ENCODE results near the gene PRPF40B.

PRPF40B gene

GRCh38 chr12:49636979-49637755 lies 13.8 kb downstream of the PRPF40B start:
- Mint-ChIP-seq H3K27me3 (ENCODE audit: low read depth, poor library complexity) (no peaks in the 10 kb centered on the region), H3K36me3 (ENCODE audit: low read depth) (peaks cover 11% of the 10 kb centered on the region), H3K27ac (peak overlapping the region; percentile 83), H3K4me3 (no peak overlapping the region), H3K4me1 (peaks cover 23% of the 10 kb centered on the region), H3K9me3 (no peaks in the 10 kb centered on the region)
- DNase-seq = peak; percentile 46
- TF ChIP-seq, protein P1, sequence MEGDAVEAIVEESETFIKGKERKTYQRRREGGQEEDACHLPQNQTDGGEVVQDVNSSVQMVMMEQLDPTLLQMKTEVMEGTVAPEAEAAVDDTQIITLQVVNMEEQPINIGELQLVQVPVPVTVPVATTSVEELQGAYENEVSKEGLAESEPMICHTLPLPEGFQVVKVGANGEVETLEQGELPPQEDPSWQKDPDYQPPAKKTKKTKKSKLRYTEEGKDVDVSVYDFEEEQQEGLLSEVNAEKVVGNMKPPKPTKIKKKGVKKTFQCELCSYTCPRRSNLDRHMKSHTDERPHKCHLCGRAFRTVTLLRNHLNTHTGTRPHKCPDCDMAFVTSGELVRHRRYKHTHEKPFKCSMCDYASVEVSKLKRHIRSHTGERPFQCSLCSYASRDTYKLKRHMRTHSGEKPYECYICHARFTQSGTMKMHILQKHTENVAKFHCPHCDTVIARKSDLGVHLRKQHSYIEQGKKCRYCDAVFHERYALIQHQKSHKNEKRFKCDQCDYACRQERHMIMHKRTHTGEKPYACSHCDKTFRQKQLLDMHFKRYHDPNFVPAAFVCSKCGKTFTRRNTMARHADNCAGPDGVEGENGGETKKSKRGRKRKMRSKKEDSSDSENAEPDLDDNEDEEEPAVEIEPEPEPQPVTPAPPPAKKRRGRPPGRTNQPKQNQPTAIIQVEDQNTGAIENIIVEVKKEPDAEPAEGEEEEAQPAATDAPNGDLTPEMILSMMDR (IDR thresholded peaks at IDR 0.05) = peak; percentile 57

- H3K27me3 Mint-ChIP-seq (ENCODE audit: low read depth, poor library complexity) = no peaks in the 10 kb centered on the region
- no peak overlapping the region for H3K4me3 Mint-ChIP-seq
- no peaks in the 10 kb centered on the region for H3K9me3 Mint-ChIP-seq
- no peak overlapping the region for H3K27ac Mint-ChIP-seq
- peaks cover 37% of the 10 kb centered on the region for H3K4me1 Mint-ChIP-seq
- peaks cover 23% of the 10 kb centered on the region for H3K36me3 Mint-ChIP-seq (ENCODE audit: low read depth)
- no peak for DNase-seq
- TF ChIP-seq, protein P1 (IDR thresholded peaks at IDR 0.05) = no peak
These were observed 18.5 kb downstream of the PRPF40B start for GRCh38 chr12:49641748-49642369.

- H3K27ac Mint-ChIP-seq = peak overlapping the region; percentile 77
- H3K9me3 Mint-ChIP-seq = no peaks in the 10 kb centered on the region
- TF ChIP-seq, protein P1 (IDR thresholded peaks at IDR 0.05) = no peak
- H3K36me3 Mint-ChIP-seq (ENCODE audit: low read depth) = peaks cover 29% of the 10 kb centered on the region
- no peaks in the 10 kb centered on the region for H3K27me3 Mint-ChIP-seq (ENCODE audit: low read depth, poor library complexity)
- no peak for DNase-seq
- H3K4me1 Mint-ChIP-seq = peaks cover 37% of the 10 kb centered on the region
- H3K4me3 Mint-ChIP-seq = no peak overlapping the region
These were observed 19.0 kb downstream of the PRPF40B start for GRCh38 chr12:49642370-49642802.

DNA sequence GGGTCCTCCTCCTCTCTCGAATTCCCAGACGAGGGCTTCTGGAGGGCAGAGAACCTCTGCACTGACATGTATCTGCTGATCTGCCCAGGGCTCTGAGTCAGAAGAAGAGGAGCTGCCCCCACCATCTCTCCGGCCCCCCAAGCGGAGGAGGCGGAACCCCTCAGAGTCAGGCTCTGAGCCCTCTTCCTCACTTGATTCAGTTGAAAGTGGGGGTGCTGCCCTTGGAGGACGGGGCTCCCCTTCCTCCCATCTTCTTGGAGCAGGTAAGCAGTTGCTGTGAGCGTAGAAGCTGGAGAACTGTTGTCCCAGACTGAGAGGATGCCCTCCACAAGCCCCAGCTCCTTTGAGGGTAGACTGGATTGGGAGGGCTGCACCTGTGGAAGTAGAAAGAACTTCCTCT lies 19.8 kb downstream of the PRPF40B start:
- no peak overlapping the region for H3K4me3 Mint-ChIP-seq
- H3K27ac Mint-ChIP-seq = no peak overlapping the region
- peaks cover 36% of the 10 kb centered on the region for H3K4me1 Mint-ChIP-seq
- H3K27me3 Mint-ChIP-seq (ENCODE audit: low read depth, poor library complexity) = peaks cover 2% of the 10 kb centered on the region
- peaks cover 34% of the 10 kb centered on the region for H3K36me3 Mint-ChIP-seq (ENCODE audit: low read depth)
- no peaks in the 10 kb centered on the region for H3K9me3 Mint-ChIP-seq
- DNase-seq = no peak
- TF ChIP-seq, protein P1 (IDR thresholded peaks at IDR 0.05) = no peak

DNA sequence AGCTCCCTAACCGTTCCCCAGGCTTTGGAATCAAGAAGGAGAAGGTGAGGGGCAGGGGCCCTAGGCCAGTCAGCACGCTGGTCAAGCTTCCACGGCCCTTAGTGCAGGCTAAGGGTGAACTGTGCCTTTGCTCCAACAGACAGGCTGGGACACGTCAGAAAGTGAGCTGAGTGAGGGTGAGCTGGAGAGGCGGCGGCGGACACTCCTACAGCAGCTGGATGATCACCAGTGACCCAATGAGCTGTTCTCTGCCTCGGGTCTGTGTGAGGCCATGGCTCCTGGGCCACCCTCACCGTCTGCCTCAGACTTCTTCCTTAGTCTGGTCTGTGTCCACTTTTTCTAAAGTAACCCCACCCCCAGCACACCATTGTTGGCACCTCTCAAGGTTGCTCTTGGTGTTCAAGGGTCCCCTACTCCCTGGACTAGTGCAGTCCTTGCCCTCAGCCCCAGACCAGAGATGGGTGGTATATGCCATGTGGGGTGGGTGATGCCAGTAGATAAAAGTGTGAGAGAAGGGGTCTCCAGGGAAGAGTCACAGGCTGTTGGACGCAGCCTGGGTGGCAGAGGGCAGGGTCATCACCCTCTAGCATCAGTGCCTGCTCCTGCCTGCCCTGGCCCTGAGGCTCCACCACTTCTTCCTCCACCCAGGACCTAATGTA lies 20.7 kb downstream of the PRPF40B start:
- Mint-ChIP-seq H3K27ac (peak overlapping the region; percentile 43), H3K36me3 (ENCODE audit: low read depth) (peaks cover 41% of the 10 kb centered on the region), H3K4me1 (peaks cover 43% of the 10 kb centered on the region), H3K4me3 (no peak overlapping the region), H3K9me3 (no peaks in the 10 kb centered on the region), H3K27me3 (ENCODE audit: low read depth, poor library complexity) (peaks cover 2% of the 10 kb centered on the region)
- TF ChIP-seq, protein P1 (IDR thresholded peaks at IDR 0.05) = no peak
- DNase-seq = no peak
